ENCODE results near the gene PARD3.

Gene PARD3

DNA sequence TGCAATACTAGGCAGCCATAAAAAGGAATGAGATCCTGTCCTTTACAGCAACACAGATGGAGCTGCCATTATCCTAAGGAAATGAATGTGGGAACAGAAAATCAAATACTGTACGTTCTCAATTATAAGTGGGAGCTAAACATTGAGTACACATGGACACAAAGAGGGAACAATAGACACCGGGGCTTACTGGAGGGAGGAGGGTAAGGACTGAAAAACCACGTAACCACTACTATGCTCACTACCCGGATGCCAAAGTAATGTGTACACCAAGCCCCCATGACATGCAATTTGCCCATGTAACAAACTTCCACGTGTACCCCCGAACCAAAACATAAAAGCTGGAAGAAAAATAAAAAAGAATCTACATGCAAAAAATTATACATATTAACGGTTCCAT is 587.0 kb downstream of the PARD3 start:
- no peak overlapping the region for H3K4me3 ChIP-seq (ENCODE audit: low read depth, low read length)
- no peak for DNase-seq (ENCODE audit: low read depth)
- no peak for TF ChIP-seq CTCF (IDR thresholded peaks at IDR 0.05; ENCODE audit: low read depth, low read length, missing control alignments)

DNA sequence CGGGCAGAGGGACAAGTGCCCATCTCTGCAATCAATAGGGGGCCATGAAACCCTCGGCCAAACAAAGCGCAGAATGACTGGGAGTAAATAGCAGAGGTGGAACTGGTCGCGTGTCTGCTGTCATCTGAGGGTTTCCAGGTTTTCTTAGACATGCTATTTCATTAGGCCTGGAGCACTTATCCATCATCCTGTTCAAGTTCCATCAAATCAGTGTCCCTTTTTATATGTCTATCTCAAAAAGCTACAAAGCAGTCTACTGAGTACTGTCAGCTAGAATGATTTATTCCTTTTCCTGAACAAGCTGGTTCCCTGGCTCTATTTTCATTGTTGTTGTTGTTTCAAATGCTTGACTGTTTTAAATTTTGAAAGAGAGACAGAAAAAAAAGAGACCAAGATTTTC is 590.5 kb downstream of the PARD3 start:
- no peak for TF ChIP-seq CTCF (IDR thresholded peaks at IDR 0.05; ENCODE audit: low read depth, low read length, missing control alignments)

DNA sequence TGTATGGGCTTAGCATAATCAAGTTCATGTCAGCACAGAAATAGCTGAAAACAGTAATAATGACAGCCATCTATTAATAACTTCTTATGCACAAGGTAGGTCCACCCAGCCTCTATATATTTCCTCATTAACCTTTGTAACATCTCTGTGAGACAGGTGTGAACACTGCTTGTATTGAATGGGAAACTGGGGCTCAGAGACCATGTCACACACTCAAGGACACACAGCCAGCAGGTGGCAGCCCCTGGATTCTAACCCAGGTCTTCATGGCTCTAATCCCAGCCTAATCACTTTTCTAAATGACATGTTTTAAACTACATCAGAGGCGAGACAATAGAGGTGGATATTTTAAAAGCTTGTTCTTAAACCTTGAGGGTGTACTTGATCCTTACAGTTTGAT is 591.4 kb downstream of the PARD3 start:
- no peak overlapping the region for H3K4me3 ChIP-seq (ENCODE audit: low read depth, low read length)
- TF ChIP-seq CTCF (IDR thresholded peaks at IDR 0.05; ENCODE audit: low read depth, low read length, missing control alignments): no peak
- no peak for DNase-seq (ENCODE audit: low read depth)

More for the DNA sequence above, 590.5 kb downstream of the PARD3 start:
- DNase-seq (ENCODE audit: low read depth): no peak
- H3K4me3 ChIP-seq (ENCODE audit: low read depth, low read length): no peak overlapping the region

GRCh38 chr10:34222359-34222758 is 592.7 kb downstream of the PARD3 start:
- no peak overlapping the region for H3K4me3 ChIP-seq (ENCODE audit: low read depth, low read length)
- DNase-seq (ENCODE audit: low read depth): no peak
- no peak for TF ChIP-seq CTCF (IDR thresholded peaks at IDR 0.05; ENCODE audit: low read depth, low read length, missing control alignments)

GRCh38 chr10:34219753-34220548 is 595.1 kb downstream of the PARD3 start:
- TF ChIP-seq CTCF (IDR thresholded peaks at IDR 0.05; ENCODE audit: low read depth, low read length, missing control alignments): no peak
- no peak overlapping the region for H3K4me3 ChIP-seq (ENCODE audit: low read depth, low read length)
- DNase-seq (ENCODE audit: low read depth): no peak

- no peak for TF ChIP-seq CTCF (IDR thresholded peaks at IDR 0.05; ENCODE audit: low read depth, low read length, missing control alignments)
- no peak overlapping the region for H3K4me3 ChIP-seq (ENCODE audit: low read depth, low read length)
- DNase-seq (ENCODE audit: low read depth): no peak
These were observed 597.6 kb downstream of the PARD3 start for GRCh38 chr10:34217524-34217923.

Measured in GM12864 (cell line).